Measurements from ENCODE around the gene BRCC3.

The BRCC3 gene

GRCh38 chrX:155070975-155071693 is at the start of gene BRCC3, which contains the start of the genes CMC4 and MTCP1:
Gene BRCC3 (plus strand): TSS chrX:155071508. CDS start chrX:155071528, 20 bp downstream.
Gene CMC4 (minus strand): TSS chrX:155071136. CDS start chrX:155064023, 7,113 bp downstream.
Gene MTCP1 (minus strand): TSS chrX:155071136. CDS start chrX:155066010, 5,126 bp downstream.
- DNase-seq: peak; percentile 70

DNA sequence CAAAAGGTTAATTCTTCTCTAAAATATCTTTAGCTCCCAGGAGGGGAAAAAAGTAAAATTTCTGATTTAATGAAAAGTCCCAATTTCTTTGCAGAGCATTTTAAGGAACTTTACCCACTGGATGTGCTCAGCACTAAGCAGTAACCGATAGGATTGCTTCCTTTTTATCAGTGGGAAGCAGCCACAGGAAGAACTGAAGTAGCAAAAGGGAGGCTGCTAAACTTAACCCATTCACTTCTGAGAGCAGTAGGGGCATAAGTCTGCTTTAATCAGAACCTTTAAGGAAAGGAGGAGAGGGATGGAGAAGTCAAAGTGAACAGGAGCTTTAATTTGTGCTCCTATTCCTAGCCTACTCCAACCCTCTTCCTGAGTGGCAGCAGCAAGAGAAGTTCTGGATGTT is 48.7 kb upstream of the BRCC3 start, which contains the start of gene F8:
TSS of gene F8 (minus strand) at position 139 of the 400 bp plus-strand sequence. CDS start 171 bp downstream, outside the sequence.
- no peak for DNase-seq

DNA sequence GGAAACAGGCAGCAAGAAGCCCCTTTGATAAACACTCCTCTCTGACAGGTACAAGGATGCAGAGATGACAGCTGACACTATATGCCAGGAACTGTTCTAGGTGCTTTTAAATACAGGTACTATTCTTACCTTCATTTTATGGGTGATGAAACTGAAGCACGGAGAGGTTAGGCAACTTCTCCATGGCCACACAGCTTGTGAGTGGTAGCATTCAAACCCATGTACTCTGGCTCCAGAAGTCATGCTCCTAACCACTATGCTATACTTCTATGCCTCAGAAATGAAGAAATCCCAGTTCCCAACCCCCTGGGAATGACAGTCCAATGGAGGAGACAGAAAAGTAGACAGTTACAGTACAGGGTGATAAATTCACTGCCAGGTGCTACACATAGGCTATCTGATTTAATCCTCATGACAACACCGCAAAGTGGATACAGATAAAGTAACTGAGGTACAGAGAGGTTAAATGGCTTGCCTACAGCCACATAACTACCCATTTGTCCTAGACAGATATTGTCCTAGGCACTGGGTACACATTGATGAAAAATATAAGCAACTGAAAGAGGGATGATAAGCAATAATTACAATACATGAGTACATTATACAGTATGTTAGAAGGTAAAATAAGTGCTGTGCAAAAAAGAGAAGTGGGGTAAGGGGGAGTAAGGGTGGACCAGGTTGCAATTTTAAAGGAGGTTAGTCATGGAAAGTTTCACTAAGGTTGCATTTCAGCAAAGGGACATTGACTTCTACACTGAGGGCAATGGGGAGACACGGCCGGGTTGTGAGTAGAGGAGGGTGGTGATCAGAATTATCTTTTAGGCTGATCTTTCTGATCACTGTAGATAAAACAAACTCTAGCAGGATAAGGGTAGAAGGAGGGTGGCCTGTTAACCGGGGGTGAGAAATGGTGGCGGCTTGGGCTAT is 47.1 kb upstream of the BRCC3 start:
- no peak for DNase-seq

DNA sequence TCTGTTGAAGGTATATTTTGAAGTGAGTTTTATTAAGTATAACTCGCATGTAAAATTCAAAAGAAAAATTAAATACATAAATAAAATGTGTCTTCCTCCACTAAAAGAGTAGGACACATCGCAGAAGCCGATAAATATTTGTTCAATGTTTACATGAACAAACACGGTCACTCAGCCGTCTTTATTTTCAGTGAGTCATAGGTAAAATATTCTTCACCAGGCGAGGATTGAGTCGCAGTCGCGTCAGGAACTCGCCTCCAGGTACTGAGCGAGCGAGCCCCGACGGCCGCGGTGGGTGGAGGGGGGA is 44.9 kb upstream of the BRCC3 start:
- no peak for DNase-seq

- peak; percentile 84 for DNase-seq
Observed at GRCh38 chrX:155026727-155027508, 44.4 kb upstream of the BRCC3 start, which contains the start of gene FUNDC2. Gene FUNDC2 (plus strand): TSS chrX:155026844. CDS start chrX:155026939, 95 bp downstream.

- DNase-seq: no peak
Observed at GRCh38 chrX:155027509-155028066, 43.7 kb upstream of the BRCC3 start.

GRCh38 chrX:155028129-155028528 is 43.2 kb upstream of the BRCC3 start:
- DNase-seq: no peak

- no peak for DNase-seq
Observed at GRCh38 chrX:155028877-155029291, 42.4 kb upstream of the BRCC3 start.

GRCh38 chrX:155031657-155032056 is 39.7 kb upstream of the BRCC3 start:
- no peak for DNase-seq

GRCh38 chrX:155035688-155036087 is 35.6 kb upstream of the BRCC3 start:
- no peak for DNase-seq

GRCh38 chrX:155046129-155046810 is 25.0 kb upstream of the BRCC3 start:
- no peak for DNase-seq

DNA sequence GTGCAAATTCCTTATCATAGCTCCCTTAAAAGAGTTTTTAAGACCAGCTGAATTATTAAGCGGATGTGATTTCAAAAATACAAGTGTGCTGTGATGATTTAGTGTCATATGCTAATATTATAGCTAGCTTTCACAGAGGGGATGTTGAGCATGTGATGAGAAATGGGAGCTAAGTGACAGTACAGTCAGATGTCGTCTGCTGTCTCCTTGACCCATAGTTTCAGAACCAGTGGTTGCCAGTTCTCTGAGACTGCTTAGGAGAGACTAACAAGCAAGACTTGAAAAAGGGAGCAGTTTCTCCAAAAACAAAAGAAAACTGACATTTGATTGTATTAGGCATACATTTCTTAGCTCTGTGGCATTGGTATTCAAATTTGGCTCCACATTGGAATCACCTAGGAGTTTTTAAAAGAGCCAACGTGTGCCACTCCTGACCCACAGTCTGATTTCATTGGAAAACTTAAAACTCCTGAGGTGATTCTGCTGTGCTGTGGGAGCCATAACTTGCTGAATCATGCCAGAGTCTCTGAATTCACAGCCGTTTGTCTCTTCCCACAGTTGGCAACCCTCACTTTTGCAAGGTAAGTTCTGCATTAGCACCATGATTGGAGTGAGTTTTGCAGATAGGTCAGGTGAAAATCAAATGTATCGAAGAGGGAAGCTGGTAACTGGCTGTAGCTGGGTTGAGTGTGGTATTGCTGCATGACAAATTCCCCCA is 24.3 kb upstream of the BRCC3 start:
- no peak for DNase-seq

GRCh38 chrX:155048977-155049619 is 22.2 kb upstream of the BRCC3 start:
- DNase-seq: peak; percentile 8

GRCh38 chrX:155052738-155053498 is 18.4 kb upstream of the BRCC3 start:
- no peak for DNase-seq

DNA sequence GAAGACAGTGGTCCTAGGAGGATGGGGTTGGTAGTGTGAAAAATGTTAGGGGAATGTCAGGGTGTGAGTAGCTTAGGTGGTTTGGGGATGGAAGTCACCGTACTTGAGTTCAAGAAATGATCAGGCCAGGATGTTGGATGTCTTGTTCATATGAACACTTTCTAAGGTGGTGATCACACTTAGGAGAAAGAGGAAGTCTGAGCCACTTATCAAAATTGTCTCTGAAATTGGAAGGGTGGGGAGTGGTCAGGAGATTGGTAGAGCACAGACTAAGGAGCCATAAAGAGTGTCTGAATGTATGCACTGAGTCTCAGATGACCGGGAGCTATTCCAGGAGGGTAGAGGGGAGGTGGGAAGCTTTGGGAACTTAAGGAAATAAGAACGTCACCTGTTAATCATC is 17.7 kb upstream of the BRCC3 start:
- DNase-seq: no peak

- DNase-seq: no peak
Observed at GRCh38 chrX:155054255-155054654, 17.1 kb upstream of the BRCC3 start.

GRCh38 chrX:155055494-155055893 is 15.8 kb upstream of the BRCC3 start:
- no peak for DNase-seq

GRCh38 chrX:155056471-155056870 is 14.8 kb upstream of the BRCC3 start:
- no peak for DNase-seq

- DNase-seq: peak; percentile 32
Observed at GRCh38 chrX:155056877-155057792, 14.2 kb upstream of the BRCC3 start.
